Astrocyte of the cerebellum (primary cell): ENCODE results near the gene LDB3.

Source experiments
- DNase-seq: peaks from one replicate; pipeline ENCODE4 v3.0.0-alpha.2; 2011; ENCODE audit warnings: low read depth
- H3K4me3 ChIP-seq: 2 replicates; pipeline ENCODE4 v1.5.1; 2011; ENCODE audit warnings: mild to moderate bottlenecking, low read depth, low read length, moderate library complexity
- CTCF ChIP-seq: IDR thresholded peaks from 2 replicates; pipeline ENCODE4 v1.5.1; 2012; ENCODE audit warnings: low read length, low read depth, moderate library complexity, mild to moderate bottlenecking; ENCODE audit errors: missing control alignments
- in situ Hi-C: cut with HindIII; loops from 2 replicates; pipeline ENCODE4 v1.10.0; 2017; ENCODE audit warnings: low sequenced_read_pairs

The LDB3 gene

DNA sequence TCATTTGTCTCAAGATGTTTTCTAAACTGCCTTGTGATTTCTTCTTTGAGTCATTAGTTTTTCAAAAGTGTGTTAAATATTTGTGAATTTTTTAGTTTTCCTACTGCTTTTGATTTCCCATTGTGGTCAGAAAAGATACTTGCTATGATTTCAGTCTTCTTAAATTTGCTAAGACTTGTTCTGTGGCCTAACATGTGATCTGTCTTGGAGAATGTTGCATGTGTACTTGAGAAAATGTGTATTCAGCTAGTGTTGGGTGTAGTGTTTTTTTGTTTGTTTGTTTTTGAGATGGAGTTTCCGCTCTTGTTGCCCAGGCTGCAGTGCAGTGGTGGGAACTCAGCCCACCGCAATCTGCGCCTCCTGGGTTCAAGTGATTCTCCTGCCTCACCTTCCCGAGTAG lies 116.7 kb downstream of the LDB3 start:
- no peak for DNase-seq
- no peak for TF ChIP-seq CTCF
- in situ Hi-C loops, result no loop called here
- no peak overlapping the region for H3K4me3 ChIP-seq
